Esophagus (tissue), 2 donors: ENCODE measurements around the gene EEA1. TPM values are rescaled to one million over a fixed set of nuclear protein-coding genes. Genes with fewer than 3 reads are reported as not detected.
A peak's percentile ranks its signal among the peaks of the same experiment; 100 is the strongest.
"Not testable (repeated sequence)": the region's sequence is repeated elsewhere in the genome, so short reads cannot be mapped to it uniquely, and the experiment has no call there.

Experiments used
- H3K27ac ChIP-seq, 2 donors: one replicate each; pipeline ENCODE4 v1.5.1; 2013; ENCODE audit warnings: low read depth in 2 of 2, mild to moderate bottlenecking in 2 of 2, inconsistent platforms in 1 of 2, low read length in 1 of 2, moderate library complexity in 1 of 2
- H3K27me3 ChIP-seq, 2 donors: one replicate each; pipeline ENCODE4 v1.6.1; 2013; ENCODE audit warnings: low read length in 2 of 2, control low read depth in 1 of 2, mild to moderate bottlenecking in 1 of 2; ENCODE audit not compliant: insufficient read depth in 2 of 2, control insufficient read depth in 1 of 2
- H3K36me3 ChIP-seq, 2 donors: one replicate each; pipeline ENCODE4 v1.6.1; 2013; ENCODE audit warnings: low read length in 1 of 2; ENCODE audit not compliant: control insufficient read depth in 2 of 2, insufficient read depth in 2 of 2
- H3K4me1 ChIP-seq, 2 donors: one replicate each; pipeline ENCODE4 v1.6.1; 2013; ENCODE audit warnings: low read length in 1 of 2; ENCODE audit not compliant: control insufficient read depth in 2 of 2, insufficient read depth in 2 of 2
- H3K4me3 ChIP-seq, 2 donors: one replicate each; pipeline ENCODE4 v1.5.1; 2013; ENCODE audit warnings: low read length in 2 of 2, mild to moderate bottlenecking in 2 of 2, low read depth in 1 of 2, moderate library complexity in 1 of 2
- H3K9me3 ChIP-seq, 2 donors: one replicate each; pipeline ENCODE4 v1.6.1; 2013; ENCODE audit warnings: mild to moderate bottlenecking in 2 of 2, low read depth in 1 of 2, low read length in 1 of 2, moderate library complexity in 1 of 2; ENCODE audit not compliant: control insufficient read depth in 2 of 2, insufficient read depth in 1 of 2
- WGBS, 2 donors: extraction: QIAGEN DNeasy Blood & Tissue Kit; methylation state at CpG; one replicate each; pipeline ENCODE4 v1.1.7; 2013; 5-methylcytosine and 5-hydroxymethylcytosine counted together
- polyA plus RNA-seq, 2 donors: library from polyadenylated mRNA; stranded (reverse); fragments of 200-250 nt; gene quantifications; one replicate each; pipeline ENCODE4 v1.2.3, GENCODE V29; 2013
- donor health status: healthy with polysubstance abuse.
- donor health status: Bipolar disorder and iron deficiency.

EEA1 gene
- polyA plus RNA-seq, 2 donors: 5.6 to 6.3 TPM

DNA sequence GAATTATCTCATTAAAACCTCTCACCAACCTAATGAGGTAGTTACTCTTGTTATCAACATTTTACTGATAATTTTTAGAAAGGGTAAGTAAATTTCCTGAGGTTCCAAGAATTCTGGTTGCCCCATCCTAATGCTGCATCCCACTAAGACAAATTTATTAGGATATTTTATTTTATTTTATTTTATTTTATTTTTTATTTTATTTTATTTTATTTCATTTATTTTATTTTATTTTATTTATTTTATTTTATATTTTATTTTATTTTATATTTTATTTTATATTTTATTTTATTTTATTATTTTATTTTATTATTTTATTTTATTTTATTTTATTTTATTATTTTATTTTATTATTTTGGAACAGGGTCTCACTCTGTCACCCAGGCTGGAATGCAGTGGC is 179.4 kb downstream of the EEA1 start:
- H3K27ac ChIP-seq: not testable (repeated sequence)

DNA sequence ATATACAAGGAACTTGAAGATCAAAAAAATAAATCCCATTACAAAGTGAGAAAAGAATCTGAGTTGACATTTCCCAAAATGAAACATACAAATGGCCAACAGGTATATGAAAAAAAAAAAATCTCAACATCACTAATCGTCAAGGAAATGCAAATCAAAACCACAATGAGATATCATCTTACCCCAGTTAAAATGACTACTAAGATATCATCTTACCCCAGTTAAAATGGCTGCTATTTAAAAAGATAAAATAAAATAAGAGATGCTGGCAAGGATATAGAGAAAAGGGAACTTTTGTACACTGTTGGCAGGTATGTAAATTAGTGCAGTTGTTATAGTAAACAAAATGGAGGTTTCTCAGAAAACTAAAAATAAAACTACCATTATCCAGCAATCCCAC is 181.9 kb downstream of the EEA1 start:
- Histone ChIP-seq H3K36me3 (no peaks in the 10 kb centered on the region), H3K27me3 (no peaks in the 10 kb centered on the region), H3K4me3 (no peak overlapping the region), H3K9me3 (no peaks in the 10 kb centered on the region), H3K4me1 (no peaks in the 10 kb centered on the region), H3K27ac (no peak overlapping the region)
- WGBS, 2 donors: 59 to 61% methylated on average over 1 of the region's 1 CpG

More for the DNA sequence above, 179.4 kb downstream of the EEA1 start:
- H3K36me3 ChIP-seq, H3K4me1 ChIP-seq, H3K4me3 ChIP-seq, H3K27me3 ChIP-seq, H3K9me3 ChIP-seq: not testable (repeated sequence)

DNA sequence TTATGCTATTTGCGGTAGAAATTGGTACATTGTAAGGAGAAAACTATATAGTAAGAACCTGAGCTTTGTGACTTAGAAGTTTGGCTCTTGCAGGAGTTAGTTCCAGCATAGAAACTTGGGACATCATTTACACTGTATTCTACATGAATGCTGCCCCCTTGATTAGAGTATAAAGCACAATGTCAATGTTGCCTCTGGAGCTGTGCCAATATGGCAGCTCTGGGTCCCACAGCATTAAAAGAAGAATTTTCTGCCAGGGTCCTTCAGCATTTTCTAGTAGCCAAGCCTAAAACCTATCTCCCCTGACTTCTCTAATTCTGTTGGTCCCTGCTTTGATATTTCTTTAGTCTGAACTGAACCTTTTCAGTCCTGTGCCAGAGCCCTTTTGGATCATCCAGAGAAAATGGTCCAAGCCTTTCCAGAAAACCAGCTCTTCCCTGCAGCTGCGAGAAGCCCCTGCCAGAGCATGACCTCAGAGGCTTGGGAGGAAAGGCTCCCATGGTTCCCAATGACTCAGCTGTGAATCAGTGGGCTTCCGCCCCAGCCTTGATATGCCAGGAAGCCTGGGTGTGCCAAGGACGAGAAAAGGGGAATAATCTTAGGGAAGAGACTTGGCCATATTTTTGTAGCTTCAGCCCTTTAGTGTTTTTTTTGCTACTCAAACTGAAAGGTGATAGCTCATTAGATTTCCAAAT is 183.1 kb downstream of the EEA1 start:
- Histone ChIP-seq H3K36me3 (no peaks in the 10 kb centered on the region), H3K27ac (peak overlapping the region in 1 of 2 donors; percentile 4)
- 37 to 62% methylated on average over 4 of the region's 4 CpGs for WGBS, 2 donors

DNA sequence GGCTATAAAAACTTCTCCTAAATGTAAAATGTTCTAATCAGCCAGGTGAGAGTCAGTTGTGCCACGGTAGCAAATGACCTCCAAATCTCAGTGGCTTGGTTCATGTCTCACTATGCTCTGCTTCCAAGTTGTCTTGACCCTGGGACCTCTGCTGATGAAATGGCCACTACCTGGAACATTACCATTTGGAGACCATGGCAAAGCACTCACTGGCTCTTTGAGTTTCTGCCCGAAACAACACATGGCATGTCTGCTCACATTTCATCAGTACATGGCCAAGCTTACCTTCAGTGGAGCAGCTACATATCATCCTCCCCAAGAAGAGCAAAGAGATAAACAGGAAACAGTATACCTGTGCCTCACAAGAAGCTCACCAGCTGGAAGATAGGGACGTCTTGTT is 186.1 kb downstream of the EEA1 start:
- WGBS, 2 donors: 85 to 91% methylated on average over 3 of the region's 3 CpGs
- H3K9me3 ChIP-seq: no peaks in the 10 kb centered on the region

More for the DNA sequence above, 183.1 kb downstream of the EEA1 start:
- Histone ChIP-seq H3K4me1 (no peaks in the 10 kb centered on the region), H3K27me3 (no peaks in the 10 kb centered on the region), H3K9me3 (no peaks in the 10 kb centered on the region), H3K4me3 (no peak overlapping the region)

DNA sequence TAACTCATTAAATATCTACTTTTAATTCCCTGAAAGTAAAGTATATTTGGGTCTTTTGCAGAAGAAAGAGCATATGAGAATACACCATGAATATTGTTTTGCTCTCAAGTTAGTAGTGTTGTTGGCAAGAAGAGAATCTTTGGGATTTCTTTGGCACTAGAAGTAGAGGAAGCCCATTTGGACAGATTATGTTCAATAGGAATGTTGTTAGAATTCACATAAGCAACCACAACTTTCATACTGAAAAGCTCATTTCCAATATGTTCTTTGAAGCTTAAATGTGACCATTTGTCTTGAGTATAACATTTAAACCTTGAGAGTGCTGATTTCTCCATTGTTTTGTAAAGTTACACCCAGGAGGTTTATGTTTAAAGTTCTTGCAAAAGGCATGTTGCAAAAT is 188.7 kb downstream of the EEA1 start:
- Histone ChIP-seq H3K36me3 (no peaks in the 10 kb centered on the region), H3K4me1 (no peaks in the 10 kb centered on the region), H3K27ac (no peak overlapping the region), H3K9me3 (no peaks in the 10 kb centered on the region), H3K27me3 (no peaks in the 10 kb centered on the region), H3K4me3 (no peak overlapping the region)

More for the DNA sequence above, 186.1 kb downstream of the EEA1 start:
- no peaks in the 10 kb centered on the region for H3K36me3 ChIP-seq
- H3K4me3 ChIP-seq: no peak overlapping the region
- no peaks in the 10 kb centered on the region for H3K4me1 ChIP-seq
- no peak overlapping the region for H3K27ac ChIP-seq
- no peaks in the 10 kb centered on the region for H3K27me3 ChIP-seq

DNA sequence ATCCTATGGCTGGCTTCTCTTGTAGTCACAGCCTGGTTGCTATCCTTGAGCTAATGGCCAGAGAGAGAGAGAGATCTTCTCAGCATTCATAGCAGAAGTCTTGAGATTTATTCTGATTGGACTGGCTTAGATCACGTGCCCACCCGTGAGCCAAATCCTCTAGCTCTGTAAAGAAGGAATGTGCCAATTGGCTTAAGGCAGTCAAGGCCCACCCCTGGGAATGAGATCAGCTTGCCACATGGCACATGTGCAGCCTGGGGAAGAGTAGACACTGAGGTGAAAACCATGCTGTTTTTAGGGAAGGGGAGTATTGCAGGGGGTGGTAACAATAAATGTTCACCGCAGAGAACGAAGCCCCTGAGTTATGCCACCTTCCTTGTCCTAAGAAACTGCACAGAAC is 190.0 kb downstream of the EEA1 start:
- H3K4me1 ChIP-seq: peaks cover 0 to 2% of the 10 kb centered on the region in 2 donors
- 69 to 79% methylated on average over 4 of the region's 4 CpGs for WGBS, 2 donors
- H3K27ac ChIP-seq: no peak overlapping the region
- H3K36me3 ChIP-seq: no peaks in the 10 kb centered on the region
- no peaks in the 10 kb centered on the region for H3K27me3 ChIP-seq
- H3K9me3 ChIP-seq: no peaks in the 10 kb centered on the region
- H3K4me3 ChIP-seq: no peak overlapping the region

DNA sequence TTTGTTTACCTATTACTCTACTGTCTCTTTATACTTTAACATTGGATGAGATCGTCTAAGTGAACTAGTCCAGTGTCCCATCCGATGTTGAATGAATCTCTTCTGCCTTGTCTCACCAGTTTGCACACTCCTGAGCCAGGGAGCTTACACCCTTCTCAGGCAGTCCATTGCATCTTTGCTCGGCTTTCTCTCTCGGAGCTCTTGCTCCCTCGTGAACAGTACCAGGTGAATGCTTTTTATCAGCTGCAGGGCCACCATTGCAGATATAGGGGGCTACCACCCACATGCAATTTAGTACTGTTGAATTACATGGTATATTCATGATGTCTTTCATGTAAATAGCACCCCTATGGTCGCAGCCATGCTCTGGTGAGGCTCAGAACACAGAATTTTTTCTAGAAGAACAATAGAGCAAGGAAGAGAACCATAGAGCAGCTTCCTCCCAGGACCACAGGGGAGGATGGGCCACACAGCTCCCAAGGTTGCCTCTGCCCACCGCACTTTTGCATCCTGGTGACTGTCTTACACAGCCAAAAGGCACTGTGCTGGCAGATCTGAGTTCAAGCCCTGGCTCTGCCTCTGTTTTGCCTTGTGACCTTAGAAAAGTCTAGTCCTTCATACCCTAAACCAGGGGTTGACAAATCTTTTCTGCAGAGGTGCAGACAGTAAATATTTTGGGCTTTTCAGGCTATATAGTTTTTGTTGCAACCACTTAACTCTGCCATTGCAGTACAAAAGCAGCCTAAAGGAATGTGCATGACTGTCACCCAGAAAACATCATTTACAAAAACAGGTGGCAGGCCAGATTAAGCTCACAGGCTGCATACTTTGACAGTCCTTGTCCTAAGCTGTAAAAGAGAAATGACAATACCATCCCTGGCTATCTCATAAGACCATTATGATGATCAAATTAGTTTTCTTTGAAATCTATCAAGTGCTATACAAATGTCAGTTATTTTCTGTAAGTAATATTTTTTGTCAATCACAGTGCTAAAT is 190.9 kb downstream of the EEA1 start:
- Histone ChIP-seq H3K9me3 (no peaks in the 10 kb centered on the region), H3K4me3 (no peak overlapping the region), H3K27me3 (no peaks in the 10 kb centered on the region), H3K36me3 (no peaks in the 10 kb centered on the region), H3K27ac (no peak overlapping the region), H3K4me1 (peaks cover 0 to 2% of the 10 kb centered on the region in 2 donors)
- 88 to 91% methylated on average over 7 of the region's 7 CpGs for WGBS, 2 donors

DNA sequence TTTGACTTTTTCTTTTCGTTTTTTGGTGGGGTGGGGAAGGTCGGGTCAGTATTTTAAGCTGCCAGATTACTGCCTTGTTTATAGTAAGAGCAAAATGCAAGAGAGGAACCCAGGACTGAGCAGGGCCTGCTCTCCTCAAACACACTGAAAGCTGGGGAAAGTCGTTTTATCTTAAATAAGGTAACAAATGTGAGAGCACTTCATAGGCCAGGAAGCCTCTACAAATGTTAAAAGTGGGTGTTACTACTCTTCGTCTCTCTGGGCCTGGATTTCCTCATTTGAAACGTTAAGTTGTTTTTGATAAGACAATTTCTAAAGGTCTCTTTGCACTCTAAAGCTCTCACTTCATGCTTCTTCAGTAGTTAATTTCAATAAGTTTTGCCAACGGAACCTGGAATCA is 192.5 kb downstream of the EEA1 start:
- Histone ChIP-seq H3K36me3 (no peaks in the 10 kb centered on the region), H3K4me1 (peaks cover 0 to 2% of the 10 kb centered on the region in 2 donors), H3K27ac (no peak overlapping the region), H3K4me3 (no peak overlapping the region), H3K9me3 (no peaks in the 10 kb centered on the region), H3K27me3 (no peaks in the 10 kb centered on the region)
- 67 to 83% methylated on average over 6 of the region's 6 CpGs for WGBS, 2 donors

DNA sequence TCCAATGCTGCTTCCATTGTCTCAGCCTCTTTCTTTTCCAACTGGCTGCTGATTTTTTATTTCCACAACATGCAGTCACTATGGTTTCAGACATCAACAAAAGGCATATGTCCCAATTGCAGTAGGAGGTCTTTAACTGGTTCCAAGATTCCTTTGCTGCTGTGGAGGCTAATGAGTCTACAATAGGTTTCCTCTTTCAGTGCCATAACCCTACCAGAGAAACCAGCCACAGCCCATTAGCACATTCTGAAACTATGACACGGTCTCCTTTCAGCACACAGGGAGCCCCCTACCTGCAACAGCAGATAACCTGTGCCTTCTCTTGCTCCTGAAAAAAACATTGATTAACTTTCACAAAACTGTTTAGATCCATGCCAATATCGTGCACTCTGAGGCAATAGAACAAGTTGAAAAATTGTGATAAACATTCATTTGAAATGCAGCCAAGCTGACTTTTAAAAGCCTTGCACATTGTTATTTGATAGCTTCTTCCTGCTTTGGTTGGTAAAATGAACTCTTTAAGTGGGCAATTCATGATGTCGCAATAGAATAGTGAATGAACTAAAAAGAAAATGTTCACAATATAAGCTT is 193.9 kb downstream of the EEA1 start:
- no peaks in the 10 kb centered on the region for H3K9me3 ChIP-seq
- H3K27me3 ChIP-seq: no peaks in the 10 kb centered on the region
- WGBS, 2 donors: 37 to 46% methylated on average over 3 of the region's 3 CpGs
- peak overlapping the region in 1 of 2 donors; percentile 18 for H3K27ac ChIP-seq
- H3K36me3 ChIP-seq: no peaks in the 10 kb centered on the region
- H3K4me1 ChIP-seq: peaks cover 0 to 2% of the 10 kb centered on the region in 2 donors
- no peak overlapping the region for H3K4me3 ChIP-seq
